Activated CD4-positive, alpha-beta T cell treated with anti-CD3 and anti-CD28 coated beads for 24 hours (primary cell): ENCODE measurements around the gene RGS5.

Experiments used
- DNase-seq, 2 donors: peaks; one replicate each; pipeline ENCODE4 v3.0.0-alpha.2; 2020; ENCODE audit warnings: low read depth in 2 of 2

Gene RGS5

DNA sequence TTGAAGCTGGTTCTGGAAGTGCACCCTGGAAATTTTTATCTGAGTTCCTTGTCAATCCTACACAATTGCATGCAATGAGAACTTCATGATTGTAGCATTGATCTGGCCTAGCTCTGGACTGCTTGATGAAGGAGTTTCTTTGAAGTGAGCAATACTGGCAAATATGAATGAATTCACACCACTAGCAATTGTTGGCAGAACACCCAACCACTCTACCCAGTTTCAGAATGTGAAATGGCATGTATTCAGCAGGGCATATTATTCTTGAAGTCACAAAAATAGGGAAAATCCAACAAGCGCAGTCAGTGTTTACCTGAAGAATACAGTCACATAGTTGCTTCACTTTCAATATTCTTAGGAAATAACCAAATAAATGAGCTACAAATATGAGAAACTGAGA, 57.3 kb downstream of the RGS5 start:
- DNase-seq = no peak

DNA sequence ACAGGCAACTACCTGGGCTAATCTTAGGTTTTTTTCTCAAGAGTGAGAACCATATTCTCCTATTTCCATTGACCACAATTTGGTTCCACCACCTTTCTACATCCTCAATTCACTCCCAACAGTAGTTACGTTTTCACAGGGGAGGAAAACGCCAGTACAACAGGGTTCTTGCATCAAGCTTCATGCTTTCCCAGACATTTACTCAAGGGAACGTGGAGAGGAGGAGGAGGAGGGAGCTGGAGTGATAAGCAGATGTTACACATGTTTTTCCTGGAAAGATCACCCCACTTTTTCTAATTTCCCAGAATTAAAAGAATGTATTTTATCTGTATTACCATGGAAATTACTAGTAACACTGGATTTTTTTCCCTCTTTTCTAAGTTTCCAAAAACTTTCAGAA, 58.3 kb downstream of the RGS5 start:
- no peak for DNase-seq

DNA sequence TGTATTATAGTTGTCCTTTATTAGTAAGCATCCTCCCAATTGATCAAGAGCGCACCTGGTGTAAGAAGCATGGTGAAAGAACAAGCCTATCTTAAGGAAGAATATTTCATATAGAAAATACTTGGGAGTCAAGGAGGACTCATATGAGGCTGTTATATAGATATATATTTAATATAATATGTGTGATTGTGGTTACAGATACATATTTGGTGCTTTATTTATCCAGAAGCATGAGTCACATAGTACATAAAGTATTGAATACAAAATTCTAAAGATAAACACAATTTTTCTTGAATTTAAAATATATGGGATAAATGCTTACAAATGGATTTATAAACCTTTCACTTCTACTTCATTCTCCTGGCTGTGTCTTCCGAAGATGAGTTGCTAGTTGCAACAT, 60.6 kb downstream of the RGS5 start:
- no peak for DNase-seq

DNA sequence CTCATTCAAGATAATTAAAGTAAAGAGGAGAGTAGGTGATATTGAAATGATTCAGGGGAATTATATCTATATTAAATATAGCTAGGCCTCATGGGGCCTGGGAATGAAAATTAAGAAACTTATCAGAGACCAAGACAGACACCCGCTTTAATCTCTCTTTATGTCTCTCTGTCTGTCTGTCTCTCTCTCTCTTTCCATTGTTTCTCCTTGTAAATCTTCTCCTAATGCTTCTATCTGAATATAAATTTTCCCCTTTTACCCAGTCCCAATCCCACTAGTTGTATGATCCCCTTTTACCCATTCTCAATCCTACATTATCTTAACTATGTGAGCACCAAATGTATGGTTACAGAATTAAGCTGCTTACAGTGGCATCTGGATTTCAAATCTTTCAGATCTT, 61.2 kb downstream of the RGS5 start:
- DNase-seq = no peak

DNA sequence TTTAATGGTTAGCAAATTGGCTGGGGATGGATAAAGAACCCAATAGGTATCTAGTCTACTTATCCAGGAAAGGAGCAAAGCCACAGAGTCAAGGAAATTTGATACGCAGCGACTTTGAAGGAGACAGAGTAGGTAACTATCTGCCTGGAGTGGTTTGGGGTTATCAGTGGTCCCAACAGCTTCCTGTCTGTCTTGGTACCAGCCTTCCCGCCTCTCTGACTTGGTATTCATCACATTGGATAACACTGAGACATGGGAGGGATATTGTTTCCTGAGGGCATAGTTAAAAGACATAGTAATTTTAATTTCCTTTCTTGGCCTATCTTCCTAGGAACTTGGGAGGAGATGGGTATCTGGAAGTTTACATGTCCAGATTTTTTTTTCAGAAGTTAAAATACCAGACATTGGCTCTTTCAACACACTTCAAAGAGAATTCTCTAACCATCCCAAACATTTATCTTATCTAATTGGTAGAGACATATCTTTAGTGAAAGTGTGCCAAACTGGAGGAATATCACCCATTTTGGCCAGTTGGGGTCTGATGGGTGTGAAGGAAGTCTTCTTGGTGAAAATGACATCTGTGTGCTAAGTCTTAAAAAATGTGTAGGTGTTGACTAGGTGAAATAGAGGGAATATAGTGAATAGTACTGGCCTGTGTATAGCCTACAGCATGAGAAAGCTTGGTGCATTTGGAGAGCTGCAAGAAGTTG, 65.0 kb downstream of the RGS5 start:
- DNase-seq = no peak

DNA sequence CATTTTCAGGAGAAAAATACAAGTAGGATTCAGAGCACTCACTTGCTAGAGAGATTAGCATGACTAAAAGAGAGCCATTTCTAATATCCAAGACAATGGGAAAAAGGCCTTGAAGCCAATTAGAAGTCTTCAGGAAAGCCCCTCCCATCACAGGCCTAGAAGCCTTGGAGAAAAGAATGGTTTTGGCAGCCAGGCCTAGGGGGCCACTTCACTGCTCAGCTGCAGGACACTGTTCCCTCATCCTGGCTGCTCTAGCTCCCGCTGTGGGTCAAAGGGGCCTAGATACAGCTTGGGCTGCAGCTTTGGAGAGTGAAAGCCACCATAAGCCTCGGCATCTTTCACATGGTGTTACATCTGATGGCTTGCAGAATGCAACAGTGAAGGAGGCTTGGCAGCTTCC, 70.7 kb downstream of the RGS5 start:
- DNase-seq = no peak

DNA sequence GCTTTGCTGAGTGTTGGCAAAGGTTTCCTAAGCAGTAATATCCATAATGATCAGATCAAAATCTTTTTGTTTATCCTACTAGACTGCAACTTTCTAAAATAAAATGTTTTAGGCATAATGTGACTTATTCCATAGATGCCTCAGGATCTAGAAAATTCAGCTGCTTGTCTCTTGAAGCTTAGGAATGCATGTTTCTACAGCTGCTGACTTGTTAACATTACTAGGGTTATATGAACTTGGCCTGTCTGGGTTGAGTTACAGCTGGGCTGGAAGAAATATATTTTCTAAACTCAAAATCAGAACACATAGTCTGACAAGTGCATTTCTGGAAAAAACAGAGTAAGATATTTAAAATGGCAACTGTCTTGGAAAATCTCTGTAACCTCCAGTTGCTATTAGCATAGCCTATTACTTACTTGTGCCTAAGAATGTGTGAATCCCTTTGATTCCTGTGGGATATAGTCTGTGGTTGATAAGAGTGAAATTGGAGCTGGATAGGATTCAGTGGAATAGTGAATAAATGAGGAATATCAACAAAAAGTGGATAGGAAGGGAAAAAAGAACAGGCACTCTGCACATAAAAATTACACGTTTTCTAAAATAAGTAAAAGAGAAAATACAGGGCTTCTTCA, 72.4 kb downstream of the RGS5 start:
- DNase-seq = no peak

DNA sequence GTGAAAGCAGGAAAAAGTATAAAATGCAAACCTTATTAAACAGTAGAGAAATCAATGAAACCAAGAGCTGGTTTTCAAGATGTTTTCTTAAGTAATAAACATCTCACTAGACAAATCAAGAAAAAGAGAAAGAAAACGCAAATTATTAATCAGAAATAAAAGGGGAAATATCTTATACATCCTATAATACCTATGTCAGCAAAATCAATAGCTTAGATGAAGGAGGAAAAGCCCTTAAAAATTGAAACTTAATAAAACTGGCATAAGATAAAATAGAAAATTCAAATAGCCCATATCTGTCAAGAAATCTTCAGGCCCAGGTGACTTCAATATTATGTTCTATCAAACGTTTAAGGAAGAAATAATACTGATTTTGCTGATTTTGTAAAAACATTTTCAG, 74.4 kb downstream of the RGS5 start:
- DNase-seq = no peak

DNA sequence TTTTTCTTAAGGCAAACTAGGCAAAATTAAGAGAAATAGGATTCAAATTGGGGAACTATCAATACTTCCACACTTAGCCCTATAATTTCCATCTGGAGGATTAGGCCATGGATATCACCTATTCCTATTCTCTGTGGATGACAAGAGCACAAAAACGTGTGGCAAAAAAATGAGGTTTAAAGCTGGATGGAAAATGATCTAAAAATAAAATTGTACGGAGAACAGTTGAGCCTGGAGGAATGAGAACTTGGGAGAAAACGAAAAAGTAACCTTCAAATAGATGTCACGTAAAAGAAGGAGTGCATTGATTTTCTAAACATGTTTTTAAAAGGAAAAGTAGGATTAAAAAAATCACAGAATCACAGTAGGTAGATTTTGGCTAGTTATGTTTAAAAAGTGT, 77.9 kb downstream of the RGS5 start:
- no peak for DNase-seq

DNA sequence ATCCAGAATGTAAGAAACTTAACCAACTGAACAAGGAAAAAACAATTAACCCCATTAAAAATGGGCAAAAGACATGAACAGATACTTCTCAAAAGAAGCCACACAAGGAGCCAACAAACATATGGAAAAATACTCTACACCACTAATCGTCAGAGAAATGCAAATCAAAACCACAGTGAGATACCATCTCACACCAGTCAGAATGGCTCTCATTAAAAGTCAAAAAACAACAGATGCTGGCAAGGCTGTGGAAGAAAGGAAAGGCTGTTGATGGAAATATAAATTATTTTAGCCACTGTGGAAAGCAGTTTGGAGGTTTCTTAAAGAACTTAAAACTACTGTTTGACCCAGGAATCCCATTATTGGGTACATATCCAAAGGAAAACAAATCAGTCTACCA, 82.3 kb downstream of the RGS5 start:
- DNase-seq = no peak

DNA sequence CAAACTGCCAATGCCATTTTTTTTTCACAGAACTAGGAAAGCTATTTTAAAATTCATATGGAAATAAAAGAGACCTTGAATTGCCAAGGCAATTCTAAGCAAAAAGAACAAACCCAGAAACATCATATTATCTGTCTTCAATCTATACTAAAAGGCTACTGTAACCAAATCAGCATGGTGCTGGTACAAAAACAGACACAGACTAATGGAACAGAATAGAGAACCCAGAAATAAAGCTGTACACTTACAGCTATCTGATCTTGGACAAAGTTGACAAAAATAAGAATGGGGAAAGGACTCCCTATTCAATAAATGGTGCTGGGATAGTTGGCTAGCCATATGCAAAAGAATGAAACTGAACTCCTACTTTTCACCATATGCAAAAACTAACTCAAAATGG, 83.0 kb downstream of the RGS5 start:
- no peak for DNase-seq

DNA sequence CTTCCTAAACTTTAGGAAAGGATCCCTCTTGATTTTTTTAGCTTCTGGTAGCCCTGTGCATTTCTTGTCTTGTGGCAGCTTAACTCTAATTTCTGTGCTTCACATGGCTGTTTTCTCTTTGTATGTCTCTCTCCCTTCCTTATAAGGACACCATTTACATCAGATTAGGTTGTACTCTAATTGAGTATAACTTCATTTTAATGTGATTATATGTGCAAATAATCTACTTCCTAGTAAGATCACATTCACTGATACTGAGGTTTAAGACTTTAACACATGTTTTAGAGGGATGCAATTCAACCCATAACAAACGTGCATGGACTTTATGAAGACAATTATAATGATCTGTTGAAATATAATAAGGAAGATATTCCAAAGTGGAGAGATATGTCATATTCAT, 86.8 kb downstream of the RGS5 start:
- no peak for DNase-seq

DNA sequence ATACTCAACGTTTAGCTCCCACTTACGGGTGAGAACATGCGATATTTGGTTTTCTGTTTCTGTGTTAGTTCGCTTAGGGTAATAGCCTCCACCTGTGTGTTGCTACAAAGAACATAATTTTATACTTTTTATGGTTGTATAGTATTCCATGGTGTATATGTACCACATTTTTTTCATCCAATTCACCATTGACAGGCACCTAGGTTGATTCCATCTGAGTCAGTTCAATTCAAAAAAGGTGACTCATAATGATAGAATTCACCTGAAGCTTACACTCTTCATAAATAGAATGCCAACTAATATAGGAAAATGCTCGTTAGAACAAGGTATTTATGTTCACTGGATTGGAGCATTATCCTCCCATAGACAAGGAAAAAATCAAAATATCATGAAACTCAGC, 95.1 kb downstream of the RGS5 start:
- no peak for DNase-seq

DNA sequence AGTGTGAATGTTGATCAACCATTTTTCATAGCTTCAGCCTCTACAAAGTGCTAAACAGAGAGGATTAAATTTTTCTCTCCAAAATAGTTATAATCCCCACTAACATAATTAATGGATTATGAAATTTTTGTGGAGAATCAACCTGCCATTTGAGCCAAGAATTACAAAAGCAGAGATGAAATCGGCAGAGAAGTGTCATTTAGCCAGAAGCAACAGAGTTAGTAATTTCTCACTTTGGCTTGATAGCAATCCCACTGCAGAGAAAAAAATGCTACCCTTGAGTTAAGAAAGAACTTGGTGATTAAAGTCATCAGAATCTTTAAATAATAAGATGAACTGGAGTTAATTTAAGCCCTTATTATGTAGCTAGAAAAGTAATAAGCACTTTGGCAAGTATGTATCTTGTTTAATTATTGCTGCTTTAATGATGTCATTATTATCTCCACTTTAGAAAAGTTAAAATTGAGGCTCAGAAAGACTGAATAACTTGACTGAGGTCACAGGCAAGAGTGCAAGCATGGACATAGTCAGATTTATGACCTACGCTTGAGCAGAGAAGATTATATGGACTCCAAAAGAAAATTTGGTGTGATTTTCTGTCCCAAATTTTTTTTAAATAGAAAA, 96.2 kb downstream of the RGS5 start:
- no peak for DNase-seq

DNA sequence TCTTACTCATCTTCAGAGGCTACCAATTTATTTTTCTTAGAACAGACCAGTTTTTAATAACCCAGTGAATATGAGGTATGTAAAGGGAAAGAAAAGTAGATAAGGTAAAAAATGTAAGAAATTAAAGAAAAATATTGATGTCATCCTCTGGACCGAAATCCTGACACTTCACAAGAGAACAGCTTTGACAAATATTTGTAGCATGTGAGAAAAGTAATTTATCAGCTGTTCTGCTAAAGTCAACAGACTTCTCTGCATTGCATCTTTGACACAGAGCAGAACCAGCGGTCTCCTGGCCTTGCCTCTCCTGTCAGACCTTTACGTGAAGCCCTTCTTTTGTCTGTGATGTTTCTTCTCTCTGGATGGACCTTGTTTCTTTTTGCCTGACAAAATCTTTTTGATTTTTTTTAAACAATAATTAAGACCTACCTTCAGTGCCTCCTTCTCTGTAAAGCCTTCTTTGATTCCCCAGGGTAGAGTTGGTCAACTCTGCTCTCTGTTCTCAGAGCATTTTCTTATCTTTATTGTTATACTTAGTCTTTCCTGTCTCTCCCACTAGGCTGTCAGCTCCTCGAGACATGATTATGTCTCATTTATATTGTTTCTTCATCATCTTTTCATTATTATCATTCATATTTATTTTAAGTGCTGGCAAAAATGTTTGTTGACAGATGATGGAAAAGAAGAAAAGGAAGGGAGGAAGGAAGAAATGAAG, 98.2 kb downstream of the RGS5 start:
- no peak for DNase-seq

DNA sequence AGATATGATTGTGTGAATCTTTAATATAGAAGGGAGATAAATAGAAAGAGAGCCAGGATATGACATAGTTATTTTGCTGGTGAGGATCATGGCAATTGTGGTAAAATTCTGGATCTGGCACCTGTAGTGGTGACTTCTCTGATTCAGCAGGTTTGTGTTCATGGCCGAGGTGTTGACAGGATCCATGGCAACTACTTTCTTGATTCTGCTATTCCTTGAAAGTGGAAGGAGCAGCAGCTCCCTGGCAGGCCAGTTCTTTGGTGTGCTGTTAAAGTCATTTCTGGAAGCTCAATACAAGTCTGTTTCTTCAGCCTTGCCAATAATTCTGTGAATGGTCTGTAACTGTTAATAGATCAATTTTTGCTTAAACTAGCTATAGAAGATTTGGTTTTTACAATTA, 100.1 kb downstream of the RGS5 start:
- no peak for DNase-seq

DNA sequence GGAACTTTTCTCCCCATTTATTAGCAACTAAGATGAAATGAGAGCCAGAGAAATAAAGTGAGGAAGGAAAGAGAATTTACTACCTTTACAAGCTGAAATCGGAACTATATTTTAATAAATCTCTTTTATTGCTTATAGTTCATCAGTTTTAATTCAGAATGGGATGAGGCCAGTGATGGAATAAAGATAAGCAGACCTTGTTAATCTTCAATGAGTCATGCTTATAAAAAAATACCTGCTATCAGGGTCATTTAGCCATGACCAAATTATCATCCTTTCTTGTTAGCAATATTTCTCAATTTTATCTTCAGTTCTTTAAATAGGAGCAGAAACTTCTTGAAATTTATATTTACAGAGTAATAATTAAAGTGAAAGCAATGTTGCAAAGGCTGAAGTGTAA, 107.5 kb downstream of the RGS5 start:
- DNase-seq = no peak

DNA sequence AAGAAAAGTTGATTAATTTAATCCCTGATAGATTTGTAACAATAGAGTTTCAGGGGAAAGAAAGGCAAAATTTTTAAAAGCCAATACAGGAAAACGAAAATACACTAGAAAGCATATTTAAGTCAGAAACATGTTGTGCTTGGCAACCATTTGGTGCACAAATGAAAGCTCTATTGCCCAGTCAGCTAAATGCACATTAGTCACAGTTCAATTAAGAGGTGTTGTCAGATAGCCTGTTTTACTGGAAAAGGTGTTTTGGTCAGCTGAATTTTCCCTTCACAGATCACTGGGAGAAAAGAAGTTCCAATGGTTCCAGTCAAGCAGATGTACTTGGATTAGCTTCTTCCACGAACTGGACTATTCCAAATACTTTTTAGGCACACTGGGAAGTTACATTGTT, 108.1 kb downstream of the RGS5 start:
- no peak for DNase-seq

DNA sequence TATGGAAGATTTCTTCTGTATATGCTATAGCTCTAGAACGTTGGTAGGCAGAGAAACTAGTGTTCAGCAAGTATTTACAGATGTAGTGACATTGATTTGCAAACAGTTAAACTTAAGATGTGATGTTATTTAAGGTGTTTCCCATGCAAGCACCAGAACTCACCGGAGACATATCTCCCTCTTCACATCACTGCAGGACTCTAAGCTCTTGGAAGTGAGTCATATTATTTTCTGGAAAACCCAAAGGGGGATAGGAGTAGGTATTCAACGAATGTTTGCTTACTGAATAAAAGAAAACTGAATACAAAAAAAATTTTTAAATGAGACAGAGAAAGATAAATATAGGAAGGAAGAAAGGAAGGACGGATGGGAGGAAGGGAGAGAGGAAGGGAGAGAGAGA, 108.5 kb downstream of the RGS5 start:
- no peak for DNase-seq

DNA sequence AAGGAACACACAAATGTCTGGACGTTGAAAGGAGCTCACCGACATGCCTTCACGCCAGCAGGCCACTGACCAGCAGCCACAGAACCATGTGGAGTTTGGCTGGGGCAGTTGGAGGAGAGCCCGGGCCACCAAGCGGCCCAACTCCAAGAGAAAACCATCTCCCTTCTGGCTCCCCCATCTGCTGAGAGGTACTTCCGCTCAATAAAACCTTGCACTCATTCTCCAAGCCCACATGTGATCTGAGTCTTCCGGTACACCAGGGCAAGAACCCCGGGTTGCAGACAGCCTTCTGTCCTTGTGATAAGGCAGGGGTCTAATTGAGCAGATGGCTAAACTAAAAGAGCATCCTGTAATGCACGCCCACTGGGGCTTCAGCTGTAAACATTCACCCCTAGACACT, 109.1 kb downstream of the RGS5 start:
- DNase-seq = no peak

DNA sequence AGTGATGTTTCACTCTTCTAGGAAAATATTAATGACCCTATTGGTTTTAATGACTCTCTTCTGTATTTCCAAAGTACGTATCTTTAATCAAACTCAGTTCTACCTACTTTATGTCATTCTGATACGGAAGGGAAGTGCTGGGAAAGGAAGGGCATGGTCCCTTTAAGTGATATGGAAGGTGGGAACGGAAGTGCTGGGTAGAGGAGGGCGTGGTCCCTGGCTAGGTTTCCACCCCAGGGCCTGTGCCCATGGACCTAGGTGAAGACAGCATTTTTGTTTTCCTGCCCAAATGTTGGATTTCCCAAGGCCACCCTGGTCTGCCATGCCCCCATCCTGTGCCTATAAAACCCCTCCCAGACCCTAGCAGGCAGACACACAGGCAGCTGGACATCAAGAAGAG, 109.5 kb downstream of the RGS5 start:
- DNase-seq = no peak
